ENCODE data around the gene FAT1.

GRCh38 chr4:186607490-186607889 is 116.2 kb downstream of the FAT1 start:
- TF ChIP-seq POLR2AphosphoS5 (IDR thresholded peaks at IDR 0.05): no peak
- no peak for TF ChIP-seq CTCF (IDR thresholded peaks at IDR 0.05)
- no peak for TF ChIP-seq POLR2A (IDR thresholded peaks at IDR 0.05)
- no peak for TF ChIP-seq EP300 (IDR thresholded peaks at IDR 0.05)

Measured in suprapubic skin (tissue), 4 donors.